Naive B cell (primary cell): Measurements from ENCODE around the gene BSX. TPM values are rescaled to one million over a fixed set of nuclear protein-coding genes. Genes with fewer than 3 reads are reported as not detected.

Experiments
- ATAC-seq, 2 donors: fragments of 150-1000 bp; cut with Tn5 transposase; 2 replicates each; pipeline ENCODE4 v1.10.0; 2021; ENCODE audit warnings: low read depth in 2 of 2, mild to moderate bottlenecking in 2 of 2, moderate library complexity in 2 of 2
- DNase-seq: peaks from one replicate; pipeline ENCODE4 v3.0.0; 2022
- H3K27ac Mint-ChIP-seq, 6 donors: one replicate each; pipeline ENCODE4 v1.8.0; 2020 to 2022; ENCODE audit warnings: mild to moderate bottlenecking in 6 of 6, mixed read lengths in 6 of 6, moderate library complexity in 5 of 6, inconsistent platforms in 2 of 6
- H3K27me3 Mint-ChIP-seq, 3 donors: one replicate each; pipeline ENCODE4 v1.8.0; 2021 to 2022; ENCODE audit warnings: mixed read lengths in 3 of 3, mild to moderate bottlenecking in 1 of 3
- H3K36me3 Mint-ChIP-seq, 2 donors: one replicate each; pipeline ENCODE4 v1.8.0; 2020 to 2022; ENCODE audit warnings: mixed read lengths in 2 of 2, inconsistent platforms in 1 of 2, mild to moderate bottlenecking in 1 of 2
- H3K4me1 Mint-ChIP-seq, 3 donors: one replicate each; pipeline ENCODE4 v1.8.0; 2020 to 2022; ENCODE audit warnings: mixed read lengths in 3 of 3, inconsistent platforms in 1 of 3, mild to moderate bottlenecking in 1 of 3, moderate library complexity in 1 of 3
- H3K4me3 Mint-ChIP-seq, 8 donors: one replicate each; pipeline ENCODE4 v1.8.0; 2020 to 2022; ENCODE audit warnings: mild to moderate bottlenecking in 8 of 8, mixed read lengths in 8 of 8, moderate library complexity in 8 of 8, inconsistent platforms in 2 of 8
- H3K9me3 Mint-ChIP-seq, 7 donors: one replicate each; pipeline ENCODE4 v1.8.0; 2020 to 2022; ENCODE audit warnings: mixed read lengths in 7 of 7, mild to moderate bottlenecking in 5 of 7, inconsistent platforms in 2 of 7, moderate library complexity in 1 of 7
- polyA plus RNA-seq, 6 donors: library from polyadenylated mRNA; unstranded; fragments of 300-500 nt; fragmentation: Illumina TruSeq; gene quantifications; one replicate each; pipeline ENCODE4 v1.2.3, GENCODE V29; 2021; ENCODE audit warnings: low read depth in 6 of 6

Gene BSX
- not detected for polyA plus RNA-seq

DNA sequence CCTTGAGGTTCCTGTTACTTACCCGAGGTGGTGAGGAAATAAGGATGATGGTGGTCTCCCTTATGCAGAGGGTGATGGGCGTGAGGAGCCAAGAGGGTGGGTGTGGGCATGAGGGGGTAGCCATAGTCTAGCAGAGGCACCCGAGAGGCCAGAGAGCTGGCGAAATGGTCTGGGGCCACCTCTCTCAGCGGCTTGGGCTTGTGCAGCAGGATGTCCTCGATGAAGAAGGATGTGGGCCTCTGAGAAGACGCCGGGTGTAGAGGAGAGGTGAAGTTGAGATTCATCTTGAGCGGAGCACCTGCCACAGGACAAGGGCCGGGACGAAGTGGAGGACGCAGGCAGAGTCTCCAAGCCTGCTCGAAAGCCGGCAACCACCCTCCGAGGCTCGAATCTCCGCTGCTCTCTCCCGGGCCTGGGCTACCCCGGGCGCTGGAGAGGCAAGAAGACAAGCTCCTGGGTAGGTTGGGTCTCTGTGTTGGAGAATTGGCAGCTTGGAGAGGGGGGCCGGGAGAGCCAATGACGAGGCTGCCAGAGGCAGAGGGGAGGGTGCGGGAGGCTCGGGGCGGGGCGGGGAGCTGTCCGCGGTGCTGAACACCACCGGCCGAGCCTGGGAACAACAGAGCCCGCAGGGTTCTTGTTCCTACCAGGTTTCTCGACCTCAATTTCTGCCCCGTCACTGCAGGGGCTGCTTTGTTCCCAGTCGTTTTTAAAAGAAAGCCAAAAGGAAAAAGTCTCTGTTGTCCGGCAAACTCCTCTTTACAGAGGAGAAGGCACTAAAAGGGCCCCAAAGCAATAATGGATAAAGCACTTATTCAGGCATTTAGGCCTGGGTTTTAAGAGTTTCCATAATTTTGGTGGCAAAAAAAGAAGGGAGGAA, at the start of gene BSX:
TSS of gene BSX (minus strand) at position 447 of the 877 bp plus-strand sequence. CDS start at position 284, 163 bp downstream.
- Mint-ChIP-seq H3K36me3 (peaks cover 4 to 17% of the 10 kb centered on the region in 2 donors), H3K9me3 (peaks cover 5 to 17% (median 5%) of the 10 kb centered on the region in 7 donors), H3K4me3 (peak within 1 kb of the TSS in 1 of 8 donors; percentile 2), H3K27ac (peak within 1 kb of the TSS in 2 of 6 donors; percentile 44 to 83), H3K27me3 (peaks cover 71 to 93% (median 85%) of the 10 kb centered on the region in 3 donors), H3K4me1 (peaks cover 10 to 47% (median 30%) of the 10 kb centered on the region in 3 donors)
- DNase-seq (no peak), ATAC-seq (peak in 1 of 2 donors; percentile 44)

DNA sequence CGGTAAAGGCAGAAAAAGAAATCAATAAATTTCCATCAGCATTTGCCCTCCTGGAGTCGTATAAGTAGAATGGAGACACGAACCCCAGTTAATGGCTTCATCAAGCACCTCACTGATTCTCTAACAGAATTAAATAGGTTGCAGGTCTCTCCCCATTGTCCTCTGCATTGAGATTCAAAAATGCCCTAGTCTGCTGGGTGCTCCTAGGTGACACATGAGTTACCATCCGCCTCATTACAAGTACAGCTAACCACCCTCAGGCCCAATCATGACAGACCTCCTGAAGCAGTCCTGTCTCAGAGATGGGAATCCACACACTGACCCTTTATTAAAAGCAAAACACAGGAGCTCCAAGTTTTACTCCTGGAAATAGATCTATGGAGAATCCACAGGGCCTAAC, 48.9 kb upstream of the BSX start:
- H3K9me3 Mint-ChIP-seq = no peaks in the 10 kb centered on the region
- no peak overlapping the region for H3K27ac Mint-ChIP-seq
- no peak for DNase-seq
- H3K27me3 Mint-ChIP-seq = peaks cover 0 to 4% (median 0%) of the 10 kb centered on the region in 3 donors
- no peak overlapping the region for H3K4me3 Mint-ChIP-seq
- H3K36me3 Mint-ChIP-seq = no peaks in the 10 kb centered on the region
- H3K4me1 Mint-ChIP-seq = no peaks in the 10 kb centered on the region
- no peak for ATAC-seq

DNA sequence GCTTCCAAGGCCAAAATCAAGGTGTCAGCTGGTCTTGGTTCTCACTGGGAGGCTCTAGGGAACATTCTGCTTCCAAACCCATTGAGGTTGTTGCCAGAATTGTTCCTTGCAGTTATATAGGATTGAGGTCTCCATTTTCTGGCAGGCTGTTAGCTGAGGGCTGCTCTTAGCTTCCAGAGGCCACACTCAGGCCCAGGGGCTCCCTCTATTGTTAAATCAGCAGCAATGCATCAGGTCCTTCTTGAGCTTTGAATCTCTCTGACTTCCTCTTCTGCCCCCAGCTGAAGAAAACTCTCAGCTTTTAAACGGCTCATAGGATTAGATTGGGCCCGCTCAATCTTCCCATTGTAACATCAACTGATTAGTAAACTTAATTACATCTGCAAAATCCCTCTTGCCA, 39.3 kb upstream of the BSX start:
- Mint-ChIP-seq H3K9me3 (no peaks in the 10 kb centered on the region), H3K4me1 (peaks cover 9 to 11% (median 9%) of the 10 kb centered on the region in 3 donors), H3K36me3 (no peaks in the 10 kb centered on the region), H3K4me3 (no peak overlapping the region), H3K27me3 (peaks cover 4 to 19% (median 5%) of the 10 kb centered on the region in 3 donors), H3K27ac (no peak overlapping the region)
- ATAC-seq = peak; percentile 78 to 83
- peak; percentile 36 for DNase-seq

DNA sequence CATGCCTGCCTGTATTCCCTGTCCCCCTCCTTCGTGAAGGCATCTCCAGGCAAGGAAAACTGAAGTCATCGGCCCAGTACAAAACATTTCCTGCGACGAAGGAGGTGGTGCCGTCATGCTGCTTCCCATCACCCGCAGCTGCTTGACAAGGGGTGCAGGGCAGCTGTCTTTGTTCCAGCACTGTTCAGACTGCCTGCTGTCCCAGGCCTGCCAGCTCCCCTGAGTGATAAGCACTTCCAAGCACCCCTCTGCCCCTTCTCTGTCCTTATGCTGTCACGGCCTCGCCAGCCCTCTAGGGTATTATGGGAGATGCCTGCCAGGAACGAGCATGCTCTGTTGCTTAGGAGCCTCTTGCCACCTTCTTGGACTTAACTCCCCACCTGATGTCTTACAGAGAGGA, 37.1 kb upstream of the BSX start:
- ATAC-seq (no peak), DNase-seq (no peak)
- no peaks in the 10 kb centered on the region for H3K36me3 Mint-ChIP-seq
- no peak overlapping the region for H3K4me3 Mint-ChIP-seq
- H3K27me3 Mint-ChIP-seq = peaks cover 8 to 13% (median 10%) of the 10 kb centered on the region in 3 donors
- H3K27ac Mint-ChIP-seq = peak overlapping the region in 2 of 6 donors; percentile 33 to 78
- peaks cover 9 to 11% (median 9%) of the 10 kb centered on the region in 3 donors for H3K4me1 Mint-ChIP-seq
- H3K9me3 Mint-ChIP-seq = no peaks in the 10 kb centered on the region

DNA sequence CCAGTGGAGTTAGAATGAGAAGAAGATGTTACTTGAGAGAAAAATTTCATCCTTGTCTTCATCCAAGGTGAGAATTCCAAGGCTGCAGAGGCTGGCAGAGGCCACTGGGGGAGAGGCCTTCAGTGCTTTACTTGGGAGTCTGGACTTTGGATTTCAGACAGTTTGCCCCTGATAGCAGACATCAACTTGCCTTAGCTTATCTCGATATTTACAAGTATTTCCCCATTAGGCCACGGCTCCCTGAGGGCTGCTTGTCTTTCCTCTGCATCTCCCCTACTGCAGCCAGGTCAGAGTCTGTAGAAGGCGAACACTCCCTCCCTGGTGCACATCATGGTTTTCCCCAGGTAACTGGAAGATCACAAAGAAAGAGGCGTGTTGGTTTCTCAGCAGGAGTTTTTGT, 29.9 kb upstream of the BSX start:
- no peak overlapping the region for H3K4me3 Mint-ChIP-seq
- no peaks in the 10 kb centered on the region for H3K4me1 Mint-ChIP-seq

DNA sequence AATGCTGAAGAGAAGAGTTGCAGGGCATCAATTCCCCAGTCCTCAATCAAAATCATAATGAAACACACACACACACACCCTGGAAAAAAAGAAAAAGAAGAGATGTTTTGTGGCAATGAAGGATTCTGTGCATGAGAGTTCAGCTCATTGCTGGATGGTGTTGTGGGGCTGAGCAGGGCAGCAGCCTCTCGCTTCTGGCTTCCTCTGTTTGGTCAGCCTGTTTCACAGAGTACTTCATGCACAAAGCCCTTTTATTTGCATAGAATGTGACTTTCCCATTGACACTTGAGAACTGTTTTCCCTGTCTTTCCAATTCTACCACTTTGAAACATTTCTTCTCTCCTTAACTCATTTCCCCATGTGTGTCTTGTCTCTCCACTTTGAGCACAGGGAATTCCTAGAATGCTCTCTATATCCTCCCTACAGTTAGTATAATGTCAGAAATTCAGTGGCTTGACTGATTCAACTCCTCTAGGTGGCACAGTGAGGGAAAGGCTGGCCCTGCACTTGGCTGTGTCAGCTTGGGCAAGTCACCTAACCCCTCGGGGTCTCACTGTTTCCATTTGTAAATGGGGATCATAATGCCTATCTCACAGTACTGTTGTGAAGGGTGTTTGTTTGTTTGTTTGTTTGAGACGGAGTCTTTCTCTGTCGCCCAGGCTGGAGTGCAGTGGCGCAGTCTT, 25.4 kb upstream of the BSX start:
- Mint-ChIP-seq H3K4me1 (no peaks in the 10 kb centered on the region), H3K4me3 (no peak overlapping the region), H3K27ac (no peak overlapping the region), H3K27me3 (peaks cover 2 to 10% (median 8%) of the 10 kb centered on the region in 3 donors), H3K36me3 (no peaks in the 10 kb centered on the region), H3K9me3 (no peaks in the 10 kb centered on the region)
- DNase-seq (no peak), ATAC-seq (no peak)

More for the DNA sequence above, 29.9 kb upstream of the BSX start:
- H3K27me3 Mint-ChIP-seq = peaks cover 9 to 28% (median 16%) of the 10 kb centered on the region in 3 donors
- DNase-seq (no peak), ATAC-seq (no peak)
- H3K9me3 Mint-ChIP-seq = no peaks in the 10 kb centered on the region
- H3K36me3 Mint-ChIP-seq = no peaks in the 10 kb centered on the region
- H3K27ac Mint-ChIP-seq = no peak overlapping the region

DNA sequence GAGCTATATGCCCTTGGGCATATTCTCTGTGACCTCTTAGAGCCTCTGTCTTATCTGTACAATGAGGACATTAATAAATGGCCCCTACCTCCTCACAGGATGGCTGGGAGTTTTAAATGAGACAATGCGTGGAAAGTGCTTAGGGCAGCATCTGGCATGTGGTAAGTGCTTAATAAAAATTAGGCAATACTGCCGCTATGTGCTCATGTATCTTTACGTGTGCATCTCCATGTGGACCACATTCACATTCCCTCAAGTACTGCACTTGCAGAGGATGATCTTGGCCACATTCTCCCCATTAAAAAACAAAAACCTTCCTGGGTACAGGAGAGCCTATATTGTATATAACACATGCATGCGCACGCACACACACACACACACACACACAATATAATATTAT, 19.1 kb upstream of the BSX start:
- ATAC-seq = no peak
- Mint-ChIP-seq H3K4me1 (no peaks in the 10 kb centered on the region), H3K9me3 (no peaks in the 10 kb centered on the region), H3K27me3 (peaks cover 19 to 47% (median 25%) of the 10 kb centered on the region in 3 donors), H3K27ac (no peak overlapping the region), H3K36me3 (no peaks in the 10 kb centered on the region), H3K4me3 (no peak overlapping the region)
- no peak for DNase-seq

DNA sequence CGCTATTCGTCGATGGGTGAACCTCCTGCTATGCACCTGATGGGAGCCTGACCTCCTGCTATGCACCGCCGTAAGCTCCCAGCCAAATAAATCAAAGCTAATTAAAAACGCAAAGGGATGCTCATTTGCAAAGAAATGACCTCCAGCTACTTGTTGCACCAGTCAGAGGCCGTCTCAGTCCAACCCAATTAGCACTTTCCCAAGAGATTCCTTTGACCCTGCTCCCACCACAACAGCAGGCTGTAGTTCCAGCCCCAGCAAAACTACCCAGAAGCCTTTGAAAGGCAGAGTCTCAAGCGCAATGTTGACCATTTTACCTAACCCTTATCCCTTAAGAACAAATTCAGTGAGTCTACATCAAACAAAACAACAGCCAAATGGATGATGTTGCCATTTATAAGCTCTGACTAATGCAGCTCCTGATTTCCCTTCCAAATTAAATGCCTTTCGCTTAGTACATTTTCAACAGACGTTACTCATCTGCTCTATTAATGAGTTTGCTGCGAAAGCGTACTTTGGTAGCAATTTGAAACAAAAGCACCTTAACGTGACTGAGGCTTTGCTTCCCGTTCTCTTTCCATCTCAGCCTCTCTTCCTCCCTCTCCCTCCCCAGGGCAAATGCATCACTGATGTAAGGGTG, 17.2 kb upstream of the BSX start:
- H3K36me3 Mint-ChIP-seq = no peaks in the 10 kb centered on the region
- ATAC-seq = no peak
- no peaks in the 10 kb centered on the region for H3K4me1 Mint-ChIP-seq
- no peak overlapping the region for H3K27ac Mint-ChIP-seq
- H3K4me3 Mint-ChIP-seq = no peak overlapping the region
- DNase-seq = no peak
- peaks cover 36 to 61% (median 39%) of the 10 kb centered on the region in 3 donors for H3K27me3 Mint-ChIP-seq
- H3K9me3 Mint-ChIP-seq = no peaks in the 10 kb centered on the region

DNA sequence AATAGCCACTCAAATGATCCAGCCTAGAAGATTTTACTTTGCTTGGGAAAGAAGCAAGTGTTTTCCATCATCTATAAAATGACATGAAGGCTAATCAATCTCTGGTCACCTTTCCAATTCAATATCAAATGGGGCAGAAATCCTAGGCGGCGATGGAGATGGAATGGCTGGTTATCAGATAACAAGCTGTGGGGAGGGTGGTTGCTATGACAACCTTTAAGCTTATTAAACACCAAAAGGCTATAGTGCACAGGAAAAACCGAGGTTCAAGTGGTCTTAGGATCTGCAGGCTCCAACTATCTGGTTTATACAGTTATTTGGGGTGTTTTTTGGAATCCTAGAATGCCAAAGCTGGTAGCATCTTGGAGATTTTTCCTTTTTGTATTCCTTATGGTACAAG, 13.9 kb upstream of the BSX start:
- H3K4me1 Mint-ChIP-seq = no peaks in the 10 kb centered on the region
- no peak for ATAC-seq
- DNase-seq = no peak
- no peak overlapping the region for H3K4me3 Mint-ChIP-seq
- H3K27me3 Mint-ChIP-seq = peaks cover 48 to 63% (median 57%) of the 10 kb centered on the region in 3 donors
- H3K27ac Mint-ChIP-seq = no peak overlapping the region
- no peaks in the 10 kb centered on the region for H3K9me3 Mint-ChIP-seq
- H3K36me3 Mint-ChIP-seq = no peaks in the 10 kb centered on the region

DNA sequence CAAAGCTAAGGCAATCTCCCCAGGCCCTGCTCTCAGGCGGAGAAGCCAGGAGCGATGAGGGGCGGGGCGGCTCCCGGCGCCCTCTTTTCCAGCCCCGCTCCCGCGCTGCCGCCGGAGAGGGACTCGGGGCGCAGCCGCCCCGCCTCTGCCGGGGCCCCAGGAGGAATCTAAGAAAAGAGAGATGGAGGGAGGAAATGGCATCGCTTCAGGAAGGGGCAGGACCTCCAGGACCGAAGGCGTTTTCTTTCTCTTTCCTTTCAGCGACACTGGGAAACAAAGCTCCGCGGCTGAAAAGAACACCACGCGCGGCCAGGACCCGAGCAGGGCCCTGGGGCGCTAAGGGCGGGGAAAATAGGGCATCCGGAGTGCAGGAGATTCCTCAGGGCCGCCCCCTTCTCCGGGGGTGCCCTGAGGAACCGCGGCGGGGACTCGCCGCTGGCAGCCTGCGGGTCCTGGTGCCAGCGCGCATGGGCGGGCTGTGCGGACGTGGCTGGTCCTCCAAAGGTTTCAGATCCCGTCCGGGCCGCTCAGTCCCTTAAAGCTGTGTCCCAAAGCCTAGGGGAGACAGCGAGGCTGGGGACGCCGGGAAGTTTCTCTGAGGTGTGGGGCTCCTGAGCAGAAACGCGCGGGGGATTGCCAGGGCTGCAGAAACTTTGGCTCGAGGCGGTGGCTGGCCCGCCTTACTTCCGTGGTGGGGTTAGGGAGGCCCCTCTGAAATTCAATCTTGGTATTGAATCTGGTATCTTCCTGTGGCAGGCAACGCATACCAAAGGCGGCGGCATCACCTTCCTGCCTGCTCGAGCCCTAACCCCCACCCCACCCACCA, 2.8 kb upstream of the BSX start:
- Mint-ChIP-seq H3K27ac (no peak overlapping the region), H3K9me3 (peaks cover 2 to 11% (median 4%) of the 10 kb centered on the region in 7 donors), H3K4me3 (peak overlapping the region; percentile 59 to 94 (median 86)), H3K27me3 (peaks cover 72 to 87% (median 80%) of the 10 kb centered on the region in 3 donors), H3K4me1 (peaks cover 2 to 28% (median 17%) of the 10 kb centered on the region in 3 donors), H3K36me3 (peaks cover 4 to 9% of the 10 kb centered on the region in 2 donors)
- ATAC-seq (peak in 1 of 2 donors; percentile 39), DNase-seq (no peak)

DNA sequence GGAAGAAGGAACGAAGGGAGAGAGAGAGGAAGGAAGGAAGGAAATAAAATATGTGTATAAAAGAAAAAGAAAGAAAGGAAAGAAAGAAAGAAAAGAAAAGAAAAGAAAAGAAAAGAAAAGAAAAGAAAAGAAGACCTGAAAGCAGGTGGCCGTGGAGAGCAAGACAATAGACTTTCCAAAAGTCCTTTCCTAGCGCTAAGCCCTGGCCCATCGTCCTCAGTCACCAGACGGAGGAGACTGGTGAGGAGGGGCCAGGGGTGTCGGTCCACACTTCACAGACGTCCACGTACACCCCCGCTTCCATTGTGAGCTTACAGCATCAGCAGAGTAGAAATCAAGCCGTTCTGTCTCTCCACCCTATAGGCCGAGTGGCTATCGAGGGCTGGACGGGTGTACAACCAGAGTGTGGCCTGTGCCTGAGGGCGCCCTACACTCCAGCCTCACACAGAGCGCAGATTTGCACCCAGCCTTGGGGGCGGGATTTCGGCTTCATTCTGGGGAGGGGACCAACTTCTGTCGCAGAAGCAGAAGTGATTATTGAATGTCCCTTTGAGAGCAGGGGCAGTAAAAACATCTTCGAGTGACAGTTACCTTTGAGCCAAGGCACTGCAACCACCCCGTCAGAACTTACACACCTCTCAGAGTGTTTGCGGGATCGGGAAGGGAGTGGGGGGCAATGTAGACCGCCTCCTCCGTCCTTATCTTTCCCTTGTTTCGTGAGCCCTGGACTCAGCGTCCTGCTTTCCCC, 2.0 kb upstream of the BSX start:
- Mint-ChIP-seq H3K36me3 (peaks cover 4 to 9% of the 10 kb centered on the region in 2 donors), H3K27ac (peak overlapping the region in 3 of 6 donors; percentile 5 to 39 (median 11)), H3K4me1 (peaks cover 0 to 32% (median 18%) of the 10 kb centered on the region in 3 donors), H3K4me3 (peak overlapping the region; percentile 59 to 94 (median 86)), H3K9me3 (peaks cover 0 to 11% (median 2%) of the 10 kb centered on the region in 7 donors), H3K27me3 (peaks cover 67 to 87% (median 78%) of the 10 kb centered on the region in 3 donors)
- ATAC-seq (peak; percentile 14 to 18), DNase-seq (no peak)
